Prostate gland (tissue), 2 donors: ENCODE measurements around the gene CHCHD6. TPM values are rescaled to one million over a fixed set of nuclear protein-coding genes. Genes with fewer than 3 reads are reported as not detected.
A peak's percentile ranks its signal among the peaks of the same experiment; 100 is the strongest.

ENCODE experiments used
- DNase-seq: peaks from one replicate; pipeline ENCODE4 v3.0.0-alpha.2; 2019; ENCODE audit warnings: low spot score
- H3K27ac ChIP-seq, 2 donors: fragments of 200-600 bp; sonication (generic); 2 replicates each; pipeline ENCODE4 v1.5.1; 2017 to 2019
- H3K27me3 ChIP-seq: fragments of 200-600 bp; sonication (generic); replicated peaks from 2 replicates; pipeline ENCODE4 v1.5.1; 2019; ENCODE audit not compliant: insufficient read depth
- H3K36me3 ChIP-seq, 2 donors: fragments of 200-600 bp; sonication (generic); 1 replicate in 1 of 2; 2 replicates in 1 of 2; pipeline versions ENCODE4 v1.5.1 to v1.8.1; 2017 to 2019
- H3K4me1 ChIP-seq: fragments of 200-600 bp; sonication (generic); replicated peaks from 2 replicates; pipeline ENCODE4 v1.5.1; 2019
- H3K4me3 ChIP-seq, 2 donors: fragments of 200-600 bp; sonication (generic); 2 replicates each; pipeline ENCODE4 v1.5.1; 2017 to 2019
- H3K9me3 ChIP-seq: fragments of 200-600 bp; sonication (generic); 2 replicates; pipeline ENCODE4 v1.5.1; 2017
- CTCF ChIP-seq, 4 experiments: fragments of 200-600 bp in 2 of 4; fragments of 450-650 bp in 2 of 4; sonication (generic) in 2 of 4; IDR thresholded peaks; 1 replicate in 3 of 4; 2 replicates in 1 of 4; pipeline ENCODE4 v1.5.1; 2016 to 2019; ENCODE audit warnings: antibody characterized with exemption in 4 of 4, mild to moderate bottlenecking in 2 of 4, moderate library complexity in 2 of 4
- POLR2A ChIP-seq: fragments of 450-650 bp; IDR thresholded peaks from one replicate; pipeline ENCODE4 v1.6.1; 2016; ENCODE audit warnings: antibody characterized with exemption, mild to moderate bottlenecking
- POLR2AphosphoS5 ChIP-seq: sonication (generic); formaldehyde crosslinking; IDR thresholded peaks from one replicate; pipeline ENCODE4 v1.6.1; 2017; ENCODE audit warnings: antibody characterized with exemption
- WGBS: methylation state at CpG from one replicate; pipeline ENCODE4 v1.1.5; 2018; 5-methylcytosine and 5-hydroxymethylcytosine counted together
- intact Hi-C: fragments of 100-400 bp; cut with DNase I; formaldehyde crosslinking; loops from one replicate; pipeline ENCODE4 v1.14.2; 2022
- total RNA-seq, 2 donors: library from RNA; depleted of rRNA; stranded (reverse); fragments of >200 nt; gene quantifications; one replicate each; pipeline ENCODE4 v1.1.0, GENCODE V29; 2016

The CHCHD6 gene
- total RNA-seq, 2 donors from 2014 or later: 13.9 to 34.4 TPM

DNA sequence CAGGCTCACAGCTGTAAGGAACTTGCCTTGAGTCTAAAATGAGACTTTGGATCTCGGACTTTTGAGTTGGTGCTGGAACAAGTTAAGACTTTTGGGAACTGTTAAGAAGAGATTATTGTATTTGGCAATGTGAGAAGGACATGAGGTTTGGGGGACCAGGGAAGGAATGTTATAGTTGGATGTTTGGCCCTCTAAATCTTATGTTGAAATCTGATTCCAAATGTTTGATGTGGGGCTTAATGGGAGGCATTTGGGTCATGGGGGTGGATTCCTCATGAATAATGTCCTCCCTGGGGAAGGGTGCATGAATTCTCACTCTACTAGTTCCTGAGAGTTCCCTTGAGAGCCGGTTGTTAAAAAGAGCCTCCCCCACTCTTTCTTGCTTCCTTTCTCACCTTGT is 18.5 kb upstream of the CHCHD6 start:
- peaks cover 5% of the 10 kb centered on the region for H3K4me1 ChIP-seq
- no peak overlapping the region for H3K27ac ChIP-seq
- no peaks in the 10 kb centered on the region for H3K9me3 ChIP-seq
- H3K27me3 ChIP-seq: no peaks in the 10 kb centered on the region
- intact Hi-C loops: no loop called here
- 19% methylated on average over 2 of the region's 2 CpGs for WGBS
- H3K4me3 ChIP-seq: no peak overlapping the region
- no peak for DNase-seq
- TF ChIP-seq POLR2A: no peak
- TF ChIP-seq POLR2AphosphoS5: peak; percentile 17
- H3K36me3 ChIP-seq: no peaks in the 10 kb centered on the region

DNA sequence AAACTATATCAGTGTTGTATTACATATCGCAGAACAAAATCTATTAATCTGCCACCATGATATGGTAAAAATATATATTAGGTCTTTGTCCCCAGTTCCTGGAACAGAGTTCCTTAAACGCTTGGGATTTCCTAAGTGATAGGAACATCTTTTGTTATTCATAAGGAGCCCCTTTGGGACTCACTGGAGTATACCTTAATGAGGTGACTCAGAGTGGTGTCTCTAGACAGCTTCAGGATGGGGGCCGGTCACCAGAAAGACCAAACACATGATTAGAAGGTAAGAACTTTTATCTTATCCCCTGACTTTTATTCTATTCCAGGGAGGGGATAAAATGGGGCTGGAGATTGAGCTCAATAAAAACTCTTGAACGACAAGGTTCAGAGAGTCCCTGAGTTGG is 12.3 kb upstream of the CHCHD6 start:
- no peak for DNase-seq
- Histone ChIP-seq H3K9me3 (no peaks in the 10 kb centered on the region), H3K27me3 (no peaks in the 10 kb centered on the region), H3K36me3 (no peaks in the 10 kb centered on the region), H3K4me1 (no peaks in the 10 kb centered on the region), H3K27ac (no peak overlapping the region), H3K4me3 (no peak overlapping the region)
- TF ChIP-seq POLR2AphosphoS5 (no peak), POLR2A (no peak), CTCF (IDR thresholded peaks at IDR 0.05) (no peak)
- intact Hi-C loops: no loop called here
- 74% methylated on average over 4 of the region's 4 CpGs for WGBS

GRCh38 chr3:126692858-126693257 is 11.2 kb upstream of the CHCHD6 start:
- TF ChIP-seq CTCF (IDR thresholded peaks at IDR 0.05): no peak
- no peak for TF ChIP-seq POLR2AphosphoS5
- no peak for TF ChIP-seq POLR2A
- WGBS: 73% methylated on average over 5 of the region's 5 CpGs

DNA sequence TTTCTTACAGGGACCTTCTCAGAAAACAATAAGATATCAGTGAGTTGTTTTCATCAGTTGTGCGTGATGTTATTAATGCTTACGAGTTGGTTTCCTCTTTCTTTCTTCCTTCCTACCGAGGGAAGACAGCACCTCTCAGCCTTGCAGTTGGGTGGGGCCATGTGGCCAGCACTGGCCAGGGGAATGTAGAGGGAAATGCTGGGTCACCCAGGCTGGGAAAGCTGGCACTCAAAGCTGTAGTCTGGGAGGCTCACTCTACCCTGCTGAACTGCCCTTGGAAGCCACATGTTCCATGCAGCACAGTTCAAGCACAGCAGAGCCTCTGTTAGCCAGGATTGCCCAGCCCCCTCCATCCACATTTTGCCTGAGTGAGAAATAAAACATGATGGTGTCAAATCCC is 10.1 kb upstream of the CHCHD6 start:
- Histone ChIP-seq H3K4me3 (no peak overlapping the region), H3K4me1 (no peaks in the 10 kb centered on the region), H3K27me3 (no peaks in the 10 kb centered on the region), H3K27ac (no peak overlapping the region), H3K36me3 (no peaks in the 10 kb centered on the region), H3K9me3 (no peaks in the 10 kb centered on the region)
- no peak for DNase-seq
- intact Hi-C loops: no loop called here
- TF ChIP-seq POLR2A (no peak), CTCF (IDR thresholded peaks at IDR 0.05) (no peak)
- WGBS: 53% methylated on average over 3 of the region's 3 CpGs

More at GRCh38 chr3:126692858-126693257, 11.2 kb upstream of the CHCHD6 start:
- DNase-seq: no peak
- intact Hi-C loops: no loop called here
- Histone ChIP-seq H3K27me3 (no peaks in the 10 kb centered on the region), H3K4me1 (no peaks in the 10 kb centered on the region), H3K9me3 (no peaks in the 10 kb centered on the region), H3K36me3 (no peaks in the 10 kb centered on the region), H3K4me3 (no peak overlapping the region), H3K27ac (no peak overlapping the region)

DNA sequence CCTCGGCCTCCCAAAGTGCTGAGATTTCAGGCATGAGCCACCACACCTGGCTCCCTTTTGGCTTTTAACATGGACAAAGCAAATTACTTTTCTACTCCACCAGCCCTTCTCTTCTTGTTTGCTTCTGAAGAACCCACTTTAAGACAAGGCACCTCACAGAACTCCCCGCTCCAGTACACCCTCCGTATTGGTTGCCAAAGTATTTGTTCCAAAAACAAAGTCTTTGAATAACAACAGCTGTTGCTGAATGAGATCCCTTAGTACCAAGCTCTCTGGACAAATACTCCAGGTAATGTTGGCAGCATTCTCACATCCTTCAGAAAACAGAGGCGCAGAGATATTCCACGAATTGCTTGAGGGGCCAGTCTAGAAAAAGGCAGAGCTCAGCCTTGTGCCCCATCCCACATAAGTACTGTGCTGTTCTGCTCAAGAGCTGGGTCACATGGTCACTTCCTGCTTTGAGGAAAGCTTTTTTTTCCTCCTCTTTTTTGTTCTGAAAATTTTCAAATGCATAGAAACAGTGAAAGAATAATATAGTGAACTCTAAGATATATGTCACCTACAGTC is 7.3 kb upstream of the CHCHD6 start:
- no peaks in the 10 kb centered on the region for H3K9me3 ChIP-seq
- TF ChIP-seq CTCF (IDR thresholded peaks at IDR 0.05) (no peak), POLR2A (no peak), POLR2AphosphoS5 (no peak)
- 50% methylated on average over 5 of the region's 5 CpGs for WGBS
- H3K36me3 ChIP-seq: no peaks in the 10 kb centered on the region
- no peaks in the 10 kb centered on the region for H3K27me3 ChIP-seq
- intact Hi-C loops: no loop called here
- H3K4me1 ChIP-seq: no peaks in the 10 kb centered on the region
- no peak overlapping the region for H3K4me3 ChIP-seq
- DNase-seq: no peak
- no peak overlapping the region for H3K27ac ChIP-seq
